ENCODE data around the gene ARHGAP6.

GRCh38 chrX:11264925-11265324, 400.8 kb downstream of the ARHGAP6 start:
- no peak for TF ChIP-seq CTCF (IDR thresholded peaks at IDR 0.05)
- TF ChIP-seq POLR2A (IDR thresholded peaks at IDR 0.05): no peak

Measured in lower leg skin (tissue), 3 donors.